Ishikawa (cell line): ENCODE measurements around the gene CDCA7.

Experiments
- CEBPB ChIP-seq: IDR thresholded peaks from 2 replicates; pipeline ENCODE4 v1.6.1; 2012
- CREB1 ChIP-seq: IDR thresholded peaks from 2 replicates; pipeline ENCODE4 v1.6.1; 2012; ENCODE audit warnings: low read depth
- EGR1 ChIP-seq: IDR thresholded peaks from 2 replicates; pipeline ENCODE4 v1.6.1; 2012
- EP300 ChIP-seq: IDR thresholded peaks from 2 replicates; pipeline ENCODE4 v1.6.1; 2012; ENCODE audit warnings: borderline replicate concordance
- FOXM1 ChIP-seq: IDR thresholded peaks from 2 replicates; pipeline ENCODE4 v1.6.1; 2012; ENCODE audit warnings: low read depth, borderline replicate concordance
- NFIC ChIP-seq: IDR thresholded peaks from 2 replicates; pipeline ENCODE4 v1.6.1; 2012
- RAD21 ChIP-seq: IDR thresholded peaks from 2 replicates; pipeline ENCODE4 v1.6.1; 2012; ENCODE audit warnings: low read depth
- TAF1 ChIP-seq: IDR thresholded peaks from 2 replicates; pipeline ENCODE4 v1.6.1; 2012; ENCODE audit warnings: low read depth, mild to moderate bottlenecking
- TCF12 ChIP-seq: IDR thresholded peaks from 2 replicates; pipeline ENCODE4 v1.6.1; 2012; ENCODE audit warnings: low read depth
- TEAD4 ChIP-seq: IDR thresholded peaks from 2 replicates; pipeline ENCODE4 v1.6.1; 2012
- YY1 ChIP-seq: IDR thresholded peaks from 2 replicates; pipeline ENCODE4 v1.6.1; 2012; ENCODE audit warnings: low read depth
- ZBTB7A ChIP-seq: IDR thresholded peaks from 2 replicates; pipeline ENCODE4 v1.6.1; 2012; ENCODE audit warnings: low read depth
- TF ChIP-seq, protein P1 (sequence below): IDR thresholded peaks from 2 replicates; pipeline ENCODE4 v1.6.1; 2012; ENCODE audit warnings: low read depth, mild to moderate bottlenecking
- TF ChIP-seq, protein P2 (sequence below): IDR thresholded peaks from 2 replicates; pipeline ENCODE4 v1.6.1; 2012
- TF ChIP-seq, protein P3 (sequence below): IDR thresholded peaks from 2 replicates; pipeline ENCODE4 v1.6.1; 2012

CDCA7 gene

DNA sequence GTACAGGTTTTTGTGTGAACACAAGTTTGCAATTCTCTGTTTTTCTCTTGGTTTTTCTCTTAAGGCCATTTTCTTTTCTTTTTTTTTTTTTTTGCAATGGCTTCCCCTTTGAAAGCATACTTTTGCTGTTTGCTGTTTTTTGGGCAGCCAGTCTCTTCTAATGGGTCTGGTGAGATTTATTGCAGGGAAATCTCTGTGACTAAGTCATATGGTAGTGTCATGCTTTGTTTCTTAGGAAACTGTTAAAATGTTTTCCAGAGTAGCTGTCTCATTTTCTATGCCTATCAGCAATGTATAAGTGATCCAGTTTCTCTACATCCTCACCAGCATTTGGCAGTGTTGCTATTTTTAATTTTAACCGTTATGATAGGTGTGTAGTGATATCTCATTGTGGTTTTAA lies 27.9 kb upstream of the CDCA7 start:
- TF ChIP-seq NFIC (no peak), YY1 (no peak)

DNA sequence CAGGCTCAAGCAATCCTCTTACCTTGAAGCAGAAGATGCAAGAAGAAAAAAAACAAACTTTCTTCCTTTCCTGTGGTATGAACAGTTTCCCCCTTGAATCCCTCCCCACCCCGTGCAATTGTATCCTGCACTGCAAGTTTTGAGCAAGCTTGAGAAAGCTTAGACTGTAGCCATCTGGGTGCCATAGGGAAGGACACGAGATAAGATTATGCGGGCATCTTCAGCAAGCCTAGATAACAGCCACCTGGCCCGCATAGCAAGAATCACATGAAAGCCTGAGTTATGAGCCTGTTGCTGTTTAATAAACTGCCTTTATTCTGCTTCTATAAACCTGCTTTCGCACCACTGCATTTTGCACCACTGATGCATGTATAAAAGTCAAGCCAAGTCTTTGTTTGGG lies 27.3 kb upstream of the CDCA7 start:
- TF ChIP-seq NFIC (no peak), YY1 (no peak), EGR1 (no peak)

DNA sequence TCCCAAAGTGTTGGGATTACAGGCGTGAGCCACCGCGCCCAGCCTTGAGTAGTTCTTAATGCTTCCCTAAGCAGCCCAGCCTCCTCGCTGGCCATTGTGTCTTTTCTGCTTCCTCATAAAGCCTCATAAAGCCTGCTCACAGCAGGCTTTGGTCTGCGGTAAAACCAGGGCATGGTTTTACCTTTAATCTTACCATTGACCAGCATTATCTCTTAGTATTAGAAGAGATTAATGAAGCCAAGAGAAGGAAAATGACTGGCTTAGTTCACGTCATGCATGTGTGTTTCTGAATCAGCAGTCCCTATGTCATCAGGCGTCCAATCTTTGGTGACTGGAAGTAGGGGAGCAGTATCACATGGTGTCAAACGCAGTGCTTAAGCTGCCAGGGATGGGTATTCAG lies 14.9 kb upstream of the CDCA7 start:
- TF ChIP-seq TAF1 (no peak), NFIC (no peak), TEAD4 (no peak), CEBPB (no peak), FOXM1 (no peak), CREB1 (no peak)

DNA sequence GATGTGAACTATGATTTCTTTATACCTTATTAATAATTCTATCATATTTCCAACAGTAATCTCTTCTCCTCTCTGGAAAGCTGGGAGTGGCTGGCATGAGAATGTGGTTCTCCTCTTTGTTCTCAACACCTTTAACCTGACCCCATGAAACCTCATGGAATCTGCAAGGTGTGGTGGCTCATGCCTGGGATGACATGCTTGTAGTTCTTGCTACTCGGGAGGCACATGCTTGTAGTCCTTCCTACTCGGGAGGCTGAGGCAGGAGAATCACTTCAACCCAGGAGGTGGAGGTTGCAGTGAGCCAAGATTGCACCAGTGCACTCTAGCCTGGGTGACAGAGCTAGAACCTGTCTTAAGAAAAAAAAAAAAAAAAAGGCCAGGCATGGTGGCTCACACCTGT lies 10.8 kb upstream of the CDCA7 start:
- TF ChIP-seq TAF1 (no peak), FOXM1 (no peak), RAD21 (no peak), ZBTB7A (no peak), CEBPB (no peak), CREB1 (no peak), YY1 (no peak), NFIC (no peak), TCF12 (no peak), EP300 (no peak)
- TF ChIP-seq, protein P1, sequence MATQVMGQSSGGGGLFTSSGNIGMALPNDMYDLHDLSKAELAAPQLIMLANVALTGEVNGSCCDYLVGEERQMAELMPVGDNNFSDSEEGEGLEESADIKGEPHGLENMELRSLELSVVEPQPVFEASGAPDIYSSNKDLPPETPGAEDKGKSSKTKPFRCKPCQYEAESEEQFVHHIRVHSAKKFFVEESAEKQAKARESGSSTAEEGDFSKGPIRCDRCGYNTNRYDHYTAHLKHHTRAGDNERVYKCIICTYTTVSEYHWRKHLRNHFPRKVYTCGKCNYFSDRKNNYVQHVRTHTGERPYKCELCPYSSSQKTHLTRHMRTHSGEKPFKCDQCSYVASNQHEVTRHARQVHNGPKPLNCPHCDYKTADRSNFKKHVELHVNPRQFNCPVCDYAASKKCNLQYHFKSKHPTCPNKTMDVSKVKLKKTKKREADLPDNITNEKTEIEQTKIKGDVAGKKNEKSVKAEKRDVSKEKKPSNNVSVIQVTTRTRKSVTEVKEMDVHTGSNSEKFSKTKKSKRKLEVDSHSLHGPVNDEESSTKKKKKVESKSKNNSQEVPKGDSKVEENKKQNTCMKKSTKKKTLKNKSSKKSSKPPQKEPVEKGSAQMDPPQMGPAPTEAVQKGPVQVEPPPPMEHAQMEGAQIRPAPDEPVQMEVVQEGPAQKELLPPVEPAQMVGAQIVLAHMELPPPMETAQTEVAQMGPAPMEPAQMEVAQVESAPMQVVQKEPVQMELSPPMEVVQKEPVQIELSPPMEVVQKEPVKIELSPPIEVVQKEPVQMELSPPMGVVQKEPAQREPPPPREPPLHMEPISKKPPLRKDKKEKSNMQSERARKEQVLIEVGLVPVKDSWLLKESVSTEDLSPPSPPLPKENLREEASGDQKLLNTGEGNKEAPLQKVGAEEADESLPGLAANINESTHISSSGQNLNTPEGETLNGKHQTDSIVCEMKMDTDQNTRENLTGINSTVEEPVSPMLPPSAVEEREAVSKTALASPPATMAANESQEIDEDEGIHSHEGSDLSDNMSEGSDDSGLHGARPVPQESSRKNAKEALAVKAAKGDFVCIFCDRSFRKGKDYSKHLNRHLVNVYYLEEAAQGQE: no peak
- TF ChIP-seq, protein P2, sequence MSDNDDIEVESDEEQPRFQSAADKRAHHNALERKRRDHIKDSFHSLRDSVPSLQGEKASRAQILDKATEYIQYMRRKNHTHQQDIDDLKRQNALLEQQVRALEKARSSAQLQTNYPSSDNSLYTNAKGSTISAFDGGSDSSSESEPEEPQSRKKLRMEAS: no peak
- TF ChIP-seq, protein P3, sequence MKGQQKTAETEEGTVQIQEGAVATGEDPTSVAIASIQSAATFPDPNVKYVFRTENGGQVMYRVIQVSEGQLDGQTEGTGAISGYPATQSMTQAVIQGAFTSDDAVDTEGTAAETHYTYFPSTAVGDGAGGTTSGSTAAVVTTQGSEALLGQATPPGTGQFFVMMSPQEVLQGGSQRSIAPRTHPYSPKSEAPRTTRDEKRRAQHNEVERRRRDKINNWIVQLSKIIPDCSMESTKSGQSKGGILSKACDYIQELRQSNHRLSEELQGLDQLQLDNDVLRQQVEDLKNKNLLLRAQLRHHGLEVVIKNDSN: no peak

DNA sequence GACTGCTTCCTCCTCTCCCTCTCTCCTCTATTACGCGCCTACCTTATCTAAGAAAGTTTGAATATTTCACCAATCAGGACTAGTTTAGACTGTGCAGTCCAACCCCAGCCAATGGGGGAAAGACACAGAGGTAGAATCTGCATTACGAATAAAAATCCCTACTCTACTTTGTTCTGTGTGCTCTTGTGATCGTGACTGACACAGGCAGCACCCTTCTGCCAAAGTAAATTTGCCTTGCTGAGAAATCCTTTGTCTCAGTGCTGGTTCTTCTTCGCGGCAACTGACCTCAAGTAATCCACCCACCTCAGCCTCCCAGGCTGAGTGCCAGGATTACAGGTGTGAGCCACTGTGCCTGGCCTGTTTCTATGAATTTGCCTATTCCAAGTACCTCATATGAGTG lies 8.6 kb upstream of the CDCA7 start:
- TF ChIP-seq, protein P3: no peak
- TF ChIP-seq, protein P2: no peak
- TF ChIP-seq TEAD4 (no peak), YY1 (no peak), EGR1 (no peak), NFIC (no peak), RAD21 (no peak), FOXM1 (no peak), TAF1 (no peak), TCF12 (no peak), CEBPB (no peak), ZBTB7A (no peak), EP300 (no peak), CREB1 (no peak)
- TF ChIP-seq, protein P1: no peak

DNA sequence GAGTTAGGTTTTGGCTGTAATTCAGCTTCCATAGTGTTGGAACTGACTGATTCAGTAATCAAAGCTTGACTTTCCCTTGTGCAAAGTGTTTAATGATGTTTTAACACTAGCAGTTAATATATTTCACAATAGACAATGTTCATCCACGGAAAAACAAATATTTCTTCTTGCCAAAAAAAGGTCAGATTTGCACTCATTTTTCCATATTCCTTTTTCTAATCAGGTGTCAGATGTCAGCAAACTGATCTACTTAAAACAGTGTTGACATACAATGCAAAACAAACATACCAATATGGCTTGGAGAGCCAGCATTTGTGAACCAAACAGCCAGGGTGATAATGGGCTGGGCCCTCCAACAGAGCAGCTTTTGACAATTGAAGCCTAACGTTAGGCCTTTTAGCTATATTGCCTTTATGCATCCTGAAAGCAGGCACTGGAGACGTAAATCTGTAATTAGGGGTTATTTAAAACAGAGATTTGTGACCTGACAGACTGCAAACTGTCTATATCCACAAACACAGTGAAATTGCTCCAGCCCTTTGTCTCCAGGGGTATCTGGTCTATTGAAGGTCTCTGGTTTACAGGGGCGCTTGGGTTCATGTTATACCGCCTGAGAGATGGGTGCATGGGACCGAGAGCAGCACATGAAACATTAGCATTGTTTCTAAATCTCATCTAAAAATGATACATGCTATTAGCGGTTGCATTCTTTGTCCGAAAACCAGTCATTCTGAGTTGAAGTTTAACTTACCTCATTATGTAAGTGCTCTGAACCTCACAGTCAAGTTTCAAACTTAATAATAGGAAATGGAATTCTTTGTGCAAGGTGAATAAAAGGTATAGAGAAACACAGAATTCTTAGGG lies 7.1 kb upstream of the CDCA7 start:
- TF ChIP-seq FOXM1: no peak
- TF ChIP-seq CEBPB: no peak
- no peak for TF ChIP-seq ZBTB7A
- TF ChIP-seq, protein P3: no peak
- TF ChIP-seq CREB1: no peak
- TF ChIP-seq NFIC: no peak
- TF ChIP-seq EP300: no peak
- TF ChIP-seq YY1: no peak
- TF ChIP-seq, protein P1: no peak
- TF ChIP-seq RAD21: no peak
- TF ChIP-seq, protein P2: no peak
- no peak for TF ChIP-seq TAF1
